Psoas muscle (tissue), 8 donors: Measurements from ENCODE around the gene SASH1. TPM values are rescaled to one million over a fixed set of nuclear protein-coding genes. Genes with fewer than 3 reads are reported as not detected.
A peak's percentile ranks its signal among the peaks of the same experiment; 100 is the strongest.

Experiments
- ATAC-seq, 4 donors: fragments of 200-7000 bp; cut with Tn5 transposase; one replicate each; pipeline ENCODE4 v1.9.1; 2020; ENCODE audit warnings: moderate library complexity in 3 of 4, mild to moderate bottlenecking in 2 of 4
- DNase-seq, 2 donors: peaks; one replicate each; pipeline ENCODE4 v3.0.0-alpha.2; 2020
- H3K27ac ChIP-seq: fragments of 200-600 bp; one replicate; pipeline ENCODE4 v1.8.0; 2022
- H3K27me3 ChIP-seq, 3 donors: fragments of 200-600 bp in 1 of 3; one replicate each; pipeline versions ENCODE4 v1.6.1 to v1.8.0; 2013 to 2022; ENCODE audit warnings: low read length in 2 of 3, mild to moderate bottlenecking in 2 of 3, moderate library complexity in 1 of 3; ENCODE audit not compliant: insufficient read depth in 3 of 3
- H3K36me3 ChIP-seq, 2 donors: fragments of 200-600 bp in 1 of 2; one replicate each; pipeline versions ENCODE4 v1.6.1 to v1.8.0; 2013 to 2022; ENCODE audit warnings: low read depth in 1 of 2, mild to moderate bottlenecking in 1 of 2, moderate library complexity in 1 of 2; ENCODE audit not compliant: insufficient read depth in 1 of 2
- H3K4me1 ChIP-seq: fragments of 200-600 bp; one replicate; pipeline ENCODE4 v1.8.0; 2022
- H3K4me3 ChIP-seq: fragments of 200-600 bp; one replicate; pipeline ENCODE4 v1.8.0; 2022; ENCODE audit warnings: mild to moderate bottlenecking
- H3K9me3 ChIP-seq: fragments of 200-600 bp; one replicate; pipeline ENCODE4 v1.8.0; 2022
- WGBS, 3 donors: extraction: QIAGEN DNeasy Blood & Tissue Kit; methylation state at CpG; one replicate each; pipeline versions ENCODE4 v1.1.6 to v1.1.7; 2013; 5-methylcytosine and 5-hydroxymethylcytosine counted together
- intact Hi-C, 2 donors: fragments of 100-400 bp; cut with DNase I; formaldehyde crosslinking; loops; one replicate each; pipeline versions ENCODE4 v1.11.0 to v1.14.2; 2022
- polyA plus RNA-seq, 3 donors: library from polyadenylated mRNA; stranded (reverse); fragments of 200-250 nt; gene quantifications; one replicate each; pipeline ENCODE4 v1.2.3, GENCODE V29; 2013
- total RNA-seq, 4 donors: library from RNA; stranded (reverse); fragmentation: NEBNext Ultra II Directional in 2 of 4; extraction: Animal tissue kit (Norgen Biotek cat#: 25700) in 2 of 4; gene quantifications; one replicate each; pipeline versions ENCODE4 v1.2.1 to v1.2.4, GENCODE V29; 2021 to 2023
- TF ChIP-seq, protein P1 (sequence below): fragments of 200-600 bp; IDR thresholded peaks from one replicate; pipeline ENCODE4 v1.8.0; 2022; ENCODE audit warnings: antibody characterized with exemption
- donor health status: healthy with polysubstance abuse.
- donor health status: DM: no; HTN: no; CAD: no; lungs with moderate emphysema.
- donor health status: Bipolar disorder and iron deficiency.
- donor health status: healthy.
- donor health status: DM: yes; HTN: yes; CAD: no.
- donor health status: DM: no; HTN: no; CAD: no.
- donor health status: DM: no; HTN: no; CAD: no.
- donor health status: DM: yes; HTN: yes; CAD: no.

SASH1 gene
- total and polyA plus RNA-seq, 7 donors: 5.0 to 26.1 (median 13.0) TPM

GRCh38 chr6:148501178-148501590 is 158.5 kb downstream of the SASH1 start:
- peak overlapping the region; percentile 56 for H3K27ac ChIP-seq
- H3K4me1 ChIP-seq: peaks cover 25% of the 10 kb centered on the region
- DNase-seq: peak; percentile 49 to 65
- no peaks in the 10 kb centered on the region for H3K27me3 ChIP-seq
- WGBS, 3 donors: 13 to 35% (median 22%) methylated on average over 5 of the region's 5 CpGs
- no peaks in the 10 kb centered on the region for H3K9me3 ChIP-seq
- intact Hi-C loops: no loop called here
- no peak overlapping the region for H3K4me3 ChIP-seq
- TF ChIP-seq, protein P1, sequence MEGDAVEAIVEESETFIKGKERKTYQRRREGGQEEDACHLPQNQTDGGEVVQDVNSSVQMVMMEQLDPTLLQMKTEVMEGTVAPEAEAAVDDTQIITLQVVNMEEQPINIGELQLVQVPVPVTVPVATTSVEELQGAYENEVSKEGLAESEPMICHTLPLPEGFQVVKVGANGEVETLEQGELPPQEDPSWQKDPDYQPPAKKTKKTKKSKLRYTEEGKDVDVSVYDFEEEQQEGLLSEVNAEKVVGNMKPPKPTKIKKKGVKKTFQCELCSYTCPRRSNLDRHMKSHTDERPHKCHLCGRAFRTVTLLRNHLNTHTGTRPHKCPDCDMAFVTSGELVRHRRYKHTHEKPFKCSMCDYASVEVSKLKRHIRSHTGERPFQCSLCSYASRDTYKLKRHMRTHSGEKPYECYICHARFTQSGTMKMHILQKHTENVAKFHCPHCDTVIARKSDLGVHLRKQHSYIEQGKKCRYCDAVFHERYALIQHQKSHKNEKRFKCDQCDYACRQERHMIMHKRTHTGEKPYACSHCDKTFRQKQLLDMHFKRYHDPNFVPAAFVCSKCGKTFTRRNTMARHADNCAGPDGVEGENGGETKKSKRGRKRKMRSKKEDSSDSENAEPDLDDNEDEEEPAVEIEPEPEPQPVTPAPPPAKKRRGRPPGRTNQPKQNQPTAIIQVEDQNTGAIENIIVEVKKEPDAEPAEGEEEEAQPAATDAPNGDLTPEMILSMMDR: no peak
- no peaks in the 10 kb centered on the region for H3K36me3 ChIP-seq
- peak; percentile 73 to 85 (median 84) for ATAC-seq

- intact Hi-C loops: no loop called here
- DNase-seq: peak; percentile 50 to 76
- WGBS, 3 donors: 50 to 61% (median 55%) methylated on average over 8 of the region's 8 CpGs
These were observed 159.6 kb downstream of the SASH1 start for GRCh38 chr6:148502083-148502772.

GRCh38 chr6:148502773-148503135 is 160.1 kb downstream of the SASH1 start:
- Histone ChIP-seq H3K4me3 (no peak overlapping the region), H3K4me1 (peaks cover 25% of the 10 kb centered on the region), H3K36me3 (no peaks in the 10 kb centered on the region), H3K27me3 (no peaks in the 10 kb centered on the region), H3K9me3 (no peaks in the 10 kb centered on the region), H3K27ac (peak overlapping the region; percentile 56)
- ATAC-seq (no peak), DNase-seq (no peak)
- TF ChIP-seq, protein P1: no peak
- 74 to 82% (median 78%) methylated on average over 6 of the region's 6 CpGs for WGBS, 3 donors
- intact Hi-C loops: no loop called here

More at GRCh38 chr6:148502083-148502772, 159.6 kb downstream of the SASH1 start:
- peak overlapping the region; percentile 56 for H3K27ac ChIP-seq
- peaks cover 25% of the 10 kb centered on the region for H3K4me1 ChIP-seq
- peak; percentile 43 to 78 (median 66) for ATAC-seq
- TF ChIP-seq, protein P1: no peak
- H3K4me3 ChIP-seq: peak overlapping the region; percentile 11
- H3K27me3 ChIP-seq: no peaks in the 10 kb centered on the region
- no peaks in the 10 kb centered on the region for H3K36me3 ChIP-seq
- no peaks in the 10 kb centered on the region for H3K9me3 ChIP-seq

DNA sequence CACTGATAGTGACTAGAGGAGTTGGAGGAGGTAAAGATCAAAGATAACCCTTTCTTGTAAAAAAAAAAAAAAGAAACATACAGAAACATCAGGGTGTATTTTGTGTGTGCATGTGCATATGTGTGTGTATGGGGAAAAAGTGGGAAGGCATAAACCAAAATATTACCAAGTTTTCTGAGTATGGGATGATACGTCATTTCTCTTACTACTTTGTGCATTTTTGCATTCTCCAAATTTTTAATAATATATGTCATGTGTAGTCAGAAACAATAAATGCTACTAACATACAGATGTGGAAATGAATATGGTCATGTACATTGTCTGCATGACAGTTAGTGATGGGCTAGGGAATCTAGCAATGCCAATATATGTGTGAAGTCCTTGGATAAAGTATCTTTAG is 161.1 kb downstream of the SASH1 start:
- TF ChIP-seq, protein P1: no peak
- no peak for DNase-seq
- Histone ChIP-seq H3K9me3 (no peaks in the 10 kb centered on the region), H3K27ac (no peak overlapping the region), H3K36me3 (no peaks in the 10 kb centered on the region), H3K4me3 (no peak overlapping the region), H3K4me1 (peaks cover 31% of the 10 kb centered on the region), H3K27me3 (no peaks in the 10 kb centered on the region)
- no peak for ATAC-seq
- intact Hi-C loops: no loop called here
- 41 to 100% (median 58%) methylated on average over 1 of the region's 1 CpG for WGBS, 3 donors

- H3K27ac ChIP-seq: peak overlapping the region; percentile 63
- TF ChIP-seq, protein P1: no peak
- intact Hi-C loops: no loop called here
- ATAC-seq (peak in 3 of 4 donors; percentile 24 to 64 (median 37)), DNase-seq (peak in 1 of 2 donors; percentile 44)
- no peaks in the 10 kb centered on the region for H3K27me3 ChIP-seq
- WGBS, 3 donors: 53 to 60% (median 55%) methylated on average over 5 of the region's 5 CpGs
- H3K4me1 ChIP-seq: peaks cover 17% of the 10 kb centered on the region
- no peaks in the 10 kb centered on the region for H3K36me3 ChIP-seq
- no peaks in the 10 kb centered on the region for H3K9me3 ChIP-seq
- peak overlapping the region; percentile 61 for H3K4me3 ChIP-seq
These were observed 165.1 kb downstream of the SASH1 start for GRCh38 chr6:148507774-148508173.
